Thyroid gland (tissue), 4 donors: ENCODE measurements around the gene ABLIM1. TPM values are rescaled to one million over a fixed set of nuclear protein-coding genes. Genes with fewer than 3 reads are reported as not detected.
A peak's percentile ranks its signal among the peaks of the same experiment; 100 is the strongest.

Experiments used
- DNase-seq, 2 donors: peaks; one replicate each; pipeline ENCODE4 v3.0.0-alpha.2; 2019
- H3K27ac ChIP-seq, 3 donors: fragments of 200-600 bp; sonication (generic); 1 replicate in 2 of 3; 2 replicates in 1 of 3; pipeline ENCODE4 v1.5.1; 2016 to 2019; ENCODE audit warnings: mild to moderate bottlenecking in 1 of 3, moderate library complexity in 1 of 3
- H3K27me3 ChIP-seq: fragments of 200-600 bp; sonication (generic); one replicate; pipeline ENCODE4 v1.5.1; 2019
- H3K36me3 ChIP-seq, 2 donors: fragments of 200-600 bp; sonication (generic); one replicate each; pipeline ENCODE4 v1.5.1; 2016 to 2019
- H3K4me1 ChIP-seq, 2 donors: fragments of 200-600 bp; sonication (generic); one replicate each; pipeline ENCODE4 v1.5.1; 2017 to 2019
- H3K4me3 ChIP-seq, 3 donors: fragments of 200-600 bp; sonication (generic); replicated peaks in 1 of 3; 1 replicate in 2 of 3; 2 replicates in 1 of 3; pipeline ENCODE4 v1.5.1; 2016; ENCODE audit warnings: mild to moderate bottlenecking in 1 of 3
- H3K9me3 ChIP-seq: fragments of 200-600 bp; sonication (generic); one replicate; pipeline ENCODE4 v1.5.1; 2017
- CTCF ChIP-seq, 6 experiments: fragments of 200-600 bp in 3 of 6; fragments of 450-650 bp in 3 of 6; sonication (generic) in 3 of 6; IDR thresholded peaks; one replicate each; pipeline ENCODE4 v1.5.1; 2016 to 2019; ENCODE audit warnings: antibody characterized with exemption in 6 of 6, mild to moderate bottlenecking in 2 of 6, inconsistent platforms in 1 of 6, moderate library complexity in 1 of 6
- POLR2A ChIP-seq, 2 donors: fragments of 450-650 bp; IDR thresholded peaks; one replicate each; pipeline ENCODE4 v1.6.1; 2017; ENCODE audit warnings: antibody characterized with exemption in 2 of 2, mild to moderate bottlenecking in 2 of 2, moderate library complexity in 1 of 2
- WGBS, 2 donors: methylation state at CpG; one replicate each; pipeline ENCODE4 v1.1.5; 2017; 5-methylcytosine and 5-hydroxymethylcytosine counted together
- intact Hi-C: fragments of 100-400 bp; cut with DNase I; formaldehyde crosslinking; loops from one replicate; pipeline ENCODE4 v1.15.1; 2023
- total RNA-seq, 4 donors: library from RNA; depleted of rRNA; stranded (reverse); fragments of >200 nt; gene quantifications; one replicate each; pipeline ENCODE4 v1.2.3, GENCODE V29; 2016

Gene ABLIM1
- total RNA-seq, 4 donors from 2014 or later = 225 to 404 (median 382) TPM

DNA sequence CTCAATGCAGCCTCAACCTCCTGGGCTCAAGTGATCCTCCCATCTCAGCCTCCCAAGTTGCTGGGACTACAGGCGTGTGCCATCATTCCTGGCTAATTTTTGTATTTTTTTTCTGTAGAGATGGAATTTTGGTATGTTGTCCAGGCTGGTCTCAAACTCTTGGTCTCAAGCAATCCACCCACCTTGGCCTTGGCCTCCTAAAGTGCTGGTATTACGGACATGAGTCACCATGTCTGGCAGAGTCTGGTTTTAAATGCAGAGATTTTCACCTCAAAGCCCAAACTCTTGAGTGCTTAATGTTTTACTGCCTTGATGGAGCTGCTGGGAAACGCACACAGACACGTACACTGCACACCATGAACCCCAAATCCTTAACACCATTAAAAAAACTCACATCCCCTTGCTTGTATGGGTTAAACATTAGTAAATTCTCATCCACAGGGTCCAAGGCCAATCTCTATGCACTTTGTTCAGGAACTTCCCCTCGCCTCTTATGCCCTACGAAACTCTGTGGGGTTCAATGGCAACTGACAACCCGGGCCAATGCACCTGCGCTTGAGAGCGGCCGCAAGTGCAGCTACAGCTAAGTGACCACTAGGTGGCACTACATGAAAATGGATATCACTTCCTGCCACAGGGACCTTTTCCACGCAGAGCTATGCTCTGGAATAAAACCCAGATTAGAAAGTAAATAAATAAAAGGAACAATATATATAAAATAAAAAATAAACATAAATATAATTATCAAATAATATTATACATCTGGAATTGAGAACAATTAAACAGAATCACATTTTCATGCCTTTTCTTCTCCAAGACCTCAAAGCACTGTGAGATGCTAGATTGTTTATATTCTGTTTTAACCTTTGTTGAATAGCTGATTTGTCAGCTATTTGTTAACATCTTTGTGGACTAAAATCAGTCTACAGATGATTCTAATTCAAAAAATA is 186.8 kb downstream of the ABLIM1 start:
- Histone ChIP-seq H3K4me3 (no peak overlapping the region), H3K27ac (peak overlapping the region; percentile 45 to 100 (median 46)), H3K27me3 (no peaks in the 10 kb centered on the region), H3K9me3 (no peaks in the 10 kb centered on the region), H3K4me1 (peaks cover 28 to 39% of the 10 kb centered on the region in 2 donors), H3K36me3 (peaks cover 3 to 9% of the 10 kb centered on the region in 2 donors)
- WGBS, 2 donors = 36 to 38% methylated on average over 11 of the region's 11 CpGs
- intact Hi-C loops = no loop called here
- TF ChIP-seq POLR2A (IDR thresholded peaks at IDR 0.05) = no peak
- peak; percentile 78 to 89 (median 84) for TF ChIP-seq CTCF (IDR thresholded peaks at IDR 0.05)
- DNase-seq = peak; percentile 66 to 67

GRCh38 chr10:114470361-114470760 is 187.7 kb downstream of the ABLIM1 start:
- no peaks in the 10 kb centered on the region for H3K27me3 ChIP-seq
- no peaks in the 10 kb centered on the region for H3K9me3 ChIP-seq
- TF ChIP-seq POLR2A (IDR thresholded peaks at IDR 0.05) (no peak), CTCF (IDR thresholded peaks at IDR 0.05) (no peak)
- WGBS, 2 donors = 91 to 100% methylated on average over 1 of the region's 1 CpG
- no peak overlapping the region for H3K27ac ChIP-seq
- DNase-seq = no peak
- peaks cover 3 to 9% of the 10 kb centered on the region in 2 donors for H3K36me3 ChIP-seq
- H3K4me3 ChIP-seq = no peak overlapping the region
- intact Hi-C loops = no loop called here
- peaks cover 21 to 30% of the 10 kb centered on the region in 2 donors for H3K4me1 ChIP-seq

DNA sequence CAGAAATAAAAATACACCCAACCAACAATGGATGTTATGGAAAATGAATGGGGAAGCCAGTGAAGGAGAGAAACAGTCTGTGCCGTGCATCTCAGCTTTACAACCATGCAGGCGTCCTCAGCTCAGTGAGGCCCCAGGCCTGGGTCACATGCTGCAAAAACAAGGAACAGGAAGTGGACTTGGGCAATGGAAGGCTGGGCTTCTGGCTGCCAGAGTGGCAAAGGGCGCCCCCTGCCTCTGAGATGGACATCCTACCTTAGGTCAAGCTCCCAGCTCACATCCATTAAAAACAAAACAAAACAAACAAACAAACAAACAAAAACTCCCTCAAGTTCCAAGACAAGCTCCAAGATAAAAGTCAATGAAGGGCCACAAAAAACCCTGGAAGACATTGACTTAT is 199.1 kb downstream of the ABLIM1 start:
- Histone ChIP-seq H3K27me3 (no peaks in the 10 kb centered on the region), H3K4me3 (no peak overlapping the region), H3K4me1 (no peaks in the 10 kb centered on the region), H3K9me3 (no peaks in the 10 kb centered on the region), H3K36me3 (peaks cover 15 to 16% of the 10 kb centered on the region in 2 donors), H3K27ac (peak overlapping the region in 1 of 3 donors; percentile 9)
- TF ChIP-seq POLR2A (IDR thresholded peaks at IDR 0.05) = no peak
- peak in 4 of 6 experiments; percentile 47 to 75 (median 58) for TF ChIP-seq CTCF (IDR thresholded peaks at IDR 0.05)
- intact Hi-C loops = loop anchor here (5.0 kb wide), 1 partner anchor 52 kb away; no protein-coding TSS in a partner anchor
- peak; percentile 53 to 64 for DNase-seq
- 77 to 81% methylated on average over 3 of the region's 3 CpGs for WGBS, 2 donors

GRCh38 chr10:114458216-114458920 is 199.7 kb downstream of the ABLIM1 start:
- Histone ChIP-seq H3K27me3 (no peaks in the 10 kb centered on the region), H3K9me3 (no peaks in the 10 kb centered on the region), H3K36me3 (peaks cover 11 to 12% of the 10 kb centered on the region in 2 donors), H3K4me3 (no peak overlapping the region), H3K27ac (peak overlapping the region in 1 of 3 donors; percentile 9), H3K4me1 (no peaks in the 10 kb centered on the region)
- WGBS, 2 donors = 83 to 91% methylated on average over 9 of the region's 9 CpGs
- DNase-seq = no peak
- no peak for TF ChIP-seq CTCF (IDR thresholded peaks at IDR 0.05)
- TF ChIP-seq POLR2A (IDR thresholded peaks at IDR 0.05) = no peak
- intact Hi-C loops = loop anchor here (5.0 kb wide), 1 partner anchor 51 kb away; no protein-coding TSS in a partner anchor
